HFFc6 (cell line): Measurements from ENCODE around the gene SUCLG2. TPM values are rescaled to one million over a fixed set of nuclear protein-coding genes. Genes with fewer than 3 reads are reported as not detected.

ENCODE experiments used
- DNase-seq: peaks from one replicate; pipeline ENCODE4 v3.0.0-alpha.2; 2018
- H3K27ac Mint-ChIP-seq: 2 replicates; pipeline ENCODE4 v1.8.0; 2020; ENCODE audit warnings: mild to moderate bottlenecking, mixed read lengths
- H3K27me3 Mint-ChIP-seq: 2 replicates; pipeline ENCODE4 v1.8.0; 2021; ENCODE audit warnings: mild to moderate bottlenecking, moderate library complexity, mixed read lengths; ENCODE audit not compliant: insufficient read depth
- H3K36me3 Mint-ChIP-seq: 2 replicates; pipeline ENCODE4 v1.8.0; 2021; ENCODE audit warnings: low read depth, mixed read lengths
- H3K4me1 Mint-ChIP-seq: 2 replicates; pipeline ENCODE4 v1.8.0; 2020; ENCODE audit warnings: low read depth, mixed read lengths
- H3K4me3 Mint-ChIP-seq: 2 replicates; pipeline ENCODE4 v1.8.0; 2020; ENCODE audit warnings: mild to moderate bottlenecking, moderate library complexity, mixed read lengths
- H3K9me3 Mint-ChIP-seq: 2 replicates; pipeline ENCODE4 v1.8.0; 2020; ENCODE audit warnings: mild to moderate bottlenecking, mixed read lengths
- CTCF ChIP-seq: fragments of 200-600 bp; sonication (generic); IDR thresholded peaks from 2 replicates; pipeline ENCODE4 v1.5.0; 2021; ENCODE audit warnings: antibody characterized with exemption, mild to moderate bottlenecking
- total RNA-seq, 6 experiments: library from RNA; stranded (reverse); fragmentation: NEBNext Ultra II Directional; extraction: Animal tissue kit (Norgen Biotek cat#: 25700); gene quantifications; 2 replicates in 1 of 6; 3 replicates in 5 of 6; pipeline ENCODE4 v1.2.3, GENCODE V29; 2021

The SUCLG2 gene
- total RNA-seq, 6 experiments from 2014 or later = 50.2 to 81.4 (median 75.2) TPM

DNA sequence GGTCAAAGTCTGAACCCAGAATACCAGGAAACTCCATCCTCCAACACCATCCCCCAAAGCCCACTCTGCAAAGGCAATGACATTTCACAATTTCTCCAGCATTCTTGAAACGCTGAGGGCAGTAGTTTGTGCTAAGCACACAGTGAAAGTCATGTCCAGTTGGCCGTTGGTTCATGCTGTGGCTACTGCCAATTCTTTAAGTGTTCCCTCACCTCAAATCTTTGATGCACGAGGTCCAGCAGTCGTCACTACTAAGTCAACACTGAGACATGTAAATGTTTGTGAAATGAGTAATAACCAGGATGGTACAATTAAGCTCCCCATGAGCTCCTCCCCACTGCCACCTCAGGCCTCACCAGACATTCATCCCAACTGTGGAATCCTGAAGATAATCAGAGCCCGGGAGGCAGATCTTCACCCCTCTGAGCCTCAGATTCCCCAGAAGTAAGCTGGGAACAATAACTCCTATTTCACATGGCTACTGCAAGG is 7.0 kb downstream of the SUCLG2 start:
- peak overlapping the region; percentile 94 for H3K27ac Mint-ChIP-seq
- peaks cover 8% of the 10 kb centered on the region; the same call in 1 of the 2 replicates for H3K9me3 Mint-ChIP-seq
- peaks cover 64% of the 10 kb centered on the region for H3K36me3 Mint-ChIP-seq
- peaks cover 2% of the 10 kb centered on the region; the same call in 1 of the 2 replicates for H3K27me3 Mint-ChIP-seq
- peaks cover 80% of the 10 kb centered on the region for H3K4me1 Mint-ChIP-seq
- peak; percentile 99 for DNase-seq
- no peak for TF ChIP-seq CTCF
- H3K4me3 Mint-ChIP-seq = peak overlapping the region; percentile 60

GRCh38 chr3:67646586-67647234 is 7.7 kb downstream of the SUCLG2 start:
- no peak for TF ChIP-seq CTCF
- Mint-ChIP-seq H3K4me3 (peak overlapping the region; percentile 60), H3K9me3 (peaks cover 8% of the 10 kb centered on the region; the same call in 1 of the 2 replicates), H3K4me1 (peaks cover 76% of the 10 kb centered on the region), H3K27me3 (peaks cover 2% of the 10 kb centered on the region; the same call in 1 of the 2 replicates), H3K27ac (peak overlapping the region; percentile 94), H3K36me3 (peaks cover 59% of the 10 kb centered on the region)
- no peak for DNase-seq

DNA sequence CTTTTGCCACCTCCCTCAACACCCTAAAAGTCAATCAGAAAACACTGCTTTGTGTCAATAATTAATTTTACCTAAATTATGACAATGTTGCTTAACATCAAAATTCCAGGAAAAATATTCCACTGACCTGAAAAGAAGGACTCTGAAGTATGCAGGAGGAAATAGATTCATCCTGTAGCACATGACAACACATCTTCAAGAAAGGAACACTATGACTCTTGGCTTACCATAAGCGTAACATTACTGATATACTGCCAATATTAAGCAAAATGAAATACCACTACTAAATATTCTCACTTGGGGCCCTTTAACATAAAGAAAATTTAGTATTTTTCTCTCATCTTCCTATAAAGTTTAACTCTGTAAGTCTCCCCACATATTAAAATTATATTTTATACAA is 9.6 kb downstream of the SUCLG2 start:
- H3K27me3 Mint-ChIP-seq = peaks cover 2% of the 10 kb centered on the region; the same call in 1 of the 2 replicates
- DNase-seq = no peak
- H3K36me3 Mint-ChIP-seq = peaks cover 48% of the 10 kb centered on the region
- peaks cover 8% of the 10 kb centered on the region; the same call in 1 of the 2 replicates for H3K9me3 Mint-ChIP-seq
- no peak for TF ChIP-seq CTCF
- peaks cover 75% of the 10 kb centered on the region for H3K4me1 Mint-ChIP-seq
- H3K27ac Mint-ChIP-seq = no peak overlapping the region
- no peak overlapping the region for H3K4me3 Mint-ChIP-seq

DNA sequence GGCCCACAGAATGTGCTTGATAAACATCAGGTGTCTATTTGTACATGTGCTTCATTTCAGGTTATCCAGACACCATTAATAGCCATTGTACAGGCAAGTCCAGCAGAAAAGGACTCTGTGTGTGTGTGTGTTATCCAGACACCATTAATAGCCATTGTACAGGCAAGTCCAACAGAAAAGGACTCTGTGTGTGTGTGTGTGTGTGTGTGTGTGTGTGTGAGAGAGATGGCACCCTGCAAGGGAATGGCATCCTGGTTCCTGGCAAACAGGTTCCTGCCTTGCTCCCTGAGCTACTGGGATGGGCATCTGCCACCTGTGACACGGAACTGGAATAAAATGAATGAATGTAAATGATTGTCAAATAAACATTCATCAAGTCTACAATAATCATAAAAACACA is 11.7 kb downstream of the SUCLG2 start:
- peaks cover 75% of the 10 kb centered on the region for H3K4me1 Mint-ChIP-seq
- peaks cover 2% of the 10 kb centered on the region; the same call in 1 of the 2 replicates for H3K27me3 Mint-ChIP-seq
- no peak overlapping the region for H3K27ac Mint-ChIP-seq

GRCh38 chr3:67642190-67642589 is 12.2 kb downstream of the SUCLG2 start:
- no peak for DNase-seq
- TF ChIP-seq CTCF = no peak
- Mint-ChIP-seq H3K4me3 (no peak overlapping the region), H3K9me3 (peaks cover 6% of the 10 kb centered on the region; the same call in 1 of the 2 replicates), H3K4me1 (peaks cover 75% of the 10 kb centered on the region), H3K36me3 (peaks cover 40% of the 10 kb centered on the region), H3K27ac (no peak overlapping the region), H3K27me3 (peaks cover 2% of the 10 kb centered on the region; the same call in 1 of the 2 replicates)

More for the DNA sequence above, 11.7 kb downstream of the SUCLG2 start:
- Mint-ChIP-seq H3K36me3 (peaks cover 43% of the 10 kb centered on the region), H3K4me3 (no peak overlapping the region), H3K9me3 (peaks cover 8% of the 10 kb centered on the region; the same call in 1 of the 2 replicates)
- DNase-seq = no peak
- no peak for TF ChIP-seq CTCF
